IMR-90 (cell line): Measurements from ENCODE around the gene PCGF3. TPM values are rescaled to one million over a fixed set of nuclear protein-coding genes. Genes with fewer than 3 reads are reported as not detected.
A peak's percentile ranks its signal among the peaks of the same experiment; 100 is the strongest.

Source experiments
- ATAC-seq: fragments of 200-7000 bp; cut with Tn5 transposase; 2 replicates; pipeline ENCODE4 v1.9.1; 2020; ENCODE audit warnings: low read depth, mild to moderate bottlenecking, moderate library complexity
- BruUV-seq: library from RNA; stranded (reverse); fragments of 400-500 nt; replicated peaks from 2 replicates; lab custom pipeline; 2021; lab: Mats Ljungman, UMichigan
- CTCF ChIA-PET: fragments of 300-600 bp; formaldehyde crosslinking; extraction: SDS; loops from one replicate; lab custom pipeline; 2021; ENCODE audit warnings: antibody characterized with exemption; lab: Yijun Ruan, JAX
- POLR2A ChIA-PET: fragments of 300-600 bp; sonication (Branson Sonifier 250); formaldehyde crosslinking; loops from one replicate; lab custom pipeline; 2022; ENCODE audit warnings: antibody characterized with exemption; ENCODE audit not compliant: unreplicated experiment; lab: Charles Lee
- DNase-seq: peaks from one replicate; pipeline ENCODE4 v3.0.0; 2013
- H2AFZ ChIP-seq: replicated peaks from 2 replicates; pipeline ENCODE3; 2013; ENCODE audit warnings: low read length, mild to moderate bottlenecking; ENCODE audit not compliant: poor library complexity
- H2AK5ac ChIP-seq: 2 replicates; pipeline ENCODE4 v1.6.1; 2013; ENCODE audit warnings: low read depth, low read length, inconsistent platforms
- H2AK9ac ChIP-seq: replicated peaks from 2 replicates; pipeline ENCODE3; 2013; ENCODE audit warnings: mild to moderate bottlenecking, low read depth, low read length, moderate library complexity; ENCODE audit not compliant: poor library complexity
- H2BK120ac ChIP-seq: 2 replicates; pipeline ENCODE4 v1.6.1; 2013; ENCODE audit warnings: low read depth, low read length, inconsistent platforms
- H2BK15ac ChIP-seq: 3 replicates; pipeline ENCODE4 v1.6.1; 2013; ENCODE audit warnings: low read depth, low read length, inconsistent platforms
- H2BK20ac ChIP-seq: 2 replicates; pipeline ENCODE4 v1.6.1; 2013; ENCODE audit warnings: low read depth, mild to moderate bottlenecking, inconsistent platforms, low read length, moderate library complexity
- H2BK5ac ChIP-seq: 2 replicates; pipeline ENCODE4 v1.6.1; 2013; ENCODE audit warnings: mild to moderate bottlenecking, low read depth, low read length, inconsistent platforms; ENCODE audit not compliant: poor library complexity, severe bottlenecking
- H3K14ac ChIP-seq: replicated peaks from 2 replicates; pipeline ENCODE4 v1.6.1; 2013; ENCODE audit warnings: low read depth, low read length, inconsistent platforms
- H3K18ac ChIP-seq: 2 replicates; pipeline ENCODE4 v1.6.1; 2013; ENCODE audit warnings: low read depth, low read length, control low read depth
- H3K23ac ChIP-seq: 2 replicates; pipeline ENCODE4 v1.6.1; 2013; ENCODE audit warnings: low read depth, low read length, inconsistent platforms
- H3K27ac ChIP-seq: 2 replicates; pipeline ENCODE4 v1.5.1; 2013; ENCODE audit warnings: mild to moderate bottlenecking, control low read depth, low read length; ENCODE audit not compliant: insufficient read depth
- H3K27me3 ChIP-seq: 2 replicates; pipeline ENCODE4 v1.6.1; 2013; ENCODE audit warnings: low read length; ENCODE audit not compliant: control insufficient read depth, insufficient read depth
- H3K36me3 ChIP-seq: 2 replicates; pipeline ENCODE4 v1.6.1; 2013; ENCODE audit warnings: low read length, mixed read lengths; ENCODE audit not compliant: control insufficient read depth, insufficient read depth
- H3K4ac ChIP-seq: 2 replicates; pipeline ENCODE4 v1.6.1; 2013; ENCODE audit warnings: low read depth, low read length, inconsistent platforms
- H3K4me1 ChIP-seq: 2 replicates; pipeline ENCODE4 v1.6.1; 2013; ENCODE audit warnings: low read length, mixed read lengths; ENCODE audit not compliant: control insufficient read depth, insufficient read depth
- H3K4me2 ChIP-seq: 2 replicates; pipeline ENCODE4 v1.6.1; 2013; ENCODE audit warnings: low read depth, mild to moderate bottlenecking, control low read depth, low read length, moderate library complexity
- H3K4me3 ChIP-seq: 2 replicates; pipeline ENCODE4 v1.5.1; 2013; ENCODE audit warnings: low read depth, mild to moderate bottlenecking, control low read depth, low read length, moderate library complexity; ENCODE audit not compliant: insufficient read depth
- H3K56ac ChIP-seq: 2 replicates; pipeline ENCODE4 v1.6.1; 2013; ENCODE audit warnings: low read length, inconsistent platforms; ENCODE audit not compliant: insufficient read depth; ENCODE audit errors: extremely low read depth
- H3K79me1 ChIP-seq, 2 experiments: 2 replicates each; pipeline ENCODE4 v1.6.1; 2013; ENCODE audit warnings: low read length in 2 of 2, inconsistent platforms in 1 of 2, low read depth in 1 of 2
- H3K9ac ChIP-seq: 2 replicates; pipeline ENCODE4 v1.6.1; 2013; ENCODE audit warnings: low read depth, low read length, control low read depth
- H3K9me1 ChIP-seq: 2 replicates; pipeline ENCODE4 v1.6.1; 2013; ENCODE audit warnings: low read length, inconsistent platforms; ENCODE audit not compliant: insufficient read depth
- H3K9me3 ChIP-seq: 2 replicates; pipeline ENCODE4 v1.6.1; 2013; ENCODE audit warnings: low read length; ENCODE audit not compliant: control insufficient read depth, insufficient read depth
- H4K20me1 ChIP-seq: 2 replicates; pipeline ENCODE4 v1.6.1; 2013; ENCODE audit warnings: low read length, inconsistent platforms; ENCODE audit not compliant: insufficient read depth
- H4K5ac ChIP-seq: 2 replicates; pipeline ENCODE4 v1.6.1; 2013; ENCODE audit warnings: mild to moderate bottlenecking, low read depth, low read length, control low read depth
- H4K8ac ChIP-seq, 2 experiments: 2 replicates each; pipeline ENCODE4 v1.6.1; 2013; ENCODE audit warnings: low read depth in 2 of 2, low read length in 2 of 2, control low read depth in 1 of 2, inconsistent platforms in 1 of 2
- H4K91ac ChIP-seq: 2 replicates; pipeline ENCODE4 v1.6.1; 2013; ENCODE audit warnings: low read depth, low read length, inconsistent platforms; ENCODE audit not compliant: insufficient read depth
- FOS ChIP-seq: fragments of 150-350 bp; IDR thresholded peaks from 2 replicates; pipeline ENCODE4 v1.6.1; 2016; ENCODE audit warnings: low read depth, low read length
- SMC3 ChIP-seq: fragments of 150-350 bp; IDR thresholded peaks from 2 replicates; pipeline ENCODE4 v1.6.1; 2016; ENCODE audit warnings: low read depth, mild to moderate bottlenecking, antibody characterized with exemption, low read length, moderate library complexity
- WGBS, 2 experiments: methylation state at CpG; one replicate each; pipeline versions ENCODE4 v1.1.5 to v1.1.7; 2013; ENCODE audit warnings: missing lambda C conversion rate in 2 of 2; ENCODE audit not compliant: insufficient read length in 1 of 2; ENCODE audit errors: extremely low coverage in 2 of 2; 5-methylcytosine and 5-hydroxymethylcytosine counted together
- dilution Hi-C: fragments of 300-500 bp; cut with HindIII; formaldehyde crosslinking; loops from one replicate; pipeline ENCODE4 v1.14.3; 2018; ENCODE audit warnings: low sequenced_read_pairs; ENCODE audit not compliant: unreplicated experiment
- in situ Hi-C: fragments of 300-500 bp; cut with MboI; formaldehyde crosslinking; loops from 3 replicates; pipeline ENCODE4 v1.14.3; 2019; ENCODE audit warnings: low sequenced_read_pairs, inconsistent platforms, mixed read lengths
- intact Hi-C: fragments of 100-400 bp; cut with micrococcal nuclease; formaldehyde crosslinking; loops from 2 replicates; pipeline ENCODE4 v1.10.0; 2022
- polyA plus RNA-seq, 3 experiments: library from polyadenylated mRNA; depleted of rRNA; stranded (reverse); fragments of >200 nt; gene quantifications; 2 replicates each; pipeline ENCODE4 v1.2.3, GENCODE V29; 2012; ENCODE audit warnings: low replicate concordance in 1 of 3
- total RNA-seq: library from RNA; depleted of rRNA; stranded (reverse); fragments of >200 nt; gene quantifications from 2 replicates; pipeline ENCODE4 v1.2.3, GENCODE V29; 2012
- TF ChIP-seq, protein P1 (sequence below): fragments of 150-350 bp; IDR thresholded peaks from 2 replicates; pipeline ENCODE4 v1.6.1; 2016; ENCODE audit warnings: low read depth, mild to moderate bottlenecking, low read length, moderate library complexity, borderline replicate concordance

PCGF3 gene
- total and polyA plus RNA-seq, 2 of the 4 experiments (the other 2 are of a cell fraction) = 40.0 to 55.3 TPM

DNA sequence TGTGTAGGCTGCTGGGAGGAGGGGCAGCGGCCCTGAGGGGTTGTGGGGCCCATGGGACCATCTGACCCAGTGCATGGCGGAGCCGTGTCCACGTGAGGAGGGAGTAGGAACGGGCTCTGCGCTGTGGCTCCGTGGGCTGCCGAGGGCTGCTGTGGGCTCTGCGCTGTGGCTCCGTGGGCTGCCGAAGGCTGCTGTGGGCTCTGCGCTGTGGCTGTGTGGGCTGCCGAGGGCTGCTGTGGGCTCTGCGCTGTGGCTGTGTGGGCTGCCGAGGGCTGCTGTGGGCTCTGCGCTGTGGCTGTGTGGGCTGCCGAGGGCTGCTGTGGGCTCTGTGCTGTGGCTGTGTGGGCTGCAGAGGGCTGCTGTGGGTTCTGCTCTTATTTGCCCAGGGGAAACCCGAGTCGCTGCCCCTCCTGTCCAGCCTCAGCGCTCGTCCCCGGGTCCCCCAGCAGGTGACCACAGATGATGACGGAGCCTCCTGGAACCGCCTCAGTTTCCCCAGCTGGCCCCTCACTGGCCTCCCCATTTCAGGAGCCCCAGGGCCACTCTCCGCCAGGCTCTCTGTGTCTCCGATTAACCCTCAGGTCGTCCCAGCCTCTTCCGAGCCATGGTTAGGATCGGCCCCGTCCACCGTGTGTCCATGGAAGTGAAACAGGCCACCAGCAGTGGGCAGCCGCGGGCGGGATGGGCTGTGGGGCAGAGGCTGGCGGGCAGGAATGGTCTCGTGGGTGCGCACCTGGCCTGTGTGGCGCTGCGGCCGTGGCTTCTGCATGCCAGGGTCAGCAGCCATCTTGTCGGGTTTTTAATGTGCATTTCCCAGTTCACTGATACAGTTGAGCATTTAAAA is 20.0 kb downstream of the PCGF3 start:
- no peak for DNase-seq
- H4K91ac ChIP-seq = no peak overlapping the region
- no peaks in the 10 kb centered on the region for H3K9me3 ChIP-seq
- WGBS, 2 experiments = 95% methylated on average over 16 of the region's 41 CpGs; no CpG with 5 or more reads in 1 of the 2 experiments
- no TSS peak for BruUV-seq
- H3K36me3 ChIP-seq = peaks cover 19% of the 10 kb centered on the region
- CTCF ChIA-PET = no interaction called here
- H3K79me1 ChIP-seq = peaks cover 13 to 63% of the 10 kb centered on the region in 2 experiments
- no peak overlapping the region for H3K4me2 ChIP-seq
- H2BK20ac ChIP-seq = no peak overlapping the region
- peaks cover 15% of the 10 kb centered on the region for H3K4me1 ChIP-seq
- H3K23ac ChIP-seq = peak overlapping the region; percentile 20; the same call in 1 of the 2 replicates
- no peaks in the 10 kb centered on the region for H3K27me3 ChIP-seq
- in situ Hi-C loops = no loop called here
- H4K5ac ChIP-seq = no peak overlapping the region
- peaks cover 85% of the 10 kb centered on the region for H4K20me1 ChIP-seq
- no peak overlapping the region for H2AFZ ChIP-seq
- POLR2A ChIA-PET = no interaction called here
- peaks cover 12% of the 10 kb centered on the region for H3K9me1 ChIP-seq
- peak overlapping the region; percentile 19; the same call in 1 of the 2 replicates for H3K27ac ChIP-seq
- H2AK5ac ChIP-seq = no peak overlapping the region
- no peak overlapping the region for H3K9ac ChIP-seq
- no peak overlapping the region for H4K8ac ChIP-seq
- intact Hi-C loops = no loop called here
- no peak overlapping the region for H3K14ac ChIP-seq
- H3K4ac ChIP-seq = 0 out of 2 replicates have a peak overlapping the region, but pooled peaks have one; percentile 32
- TF ChIP-seq SMC3 = no peak
- TF ChIP-seq, protein P1, sequence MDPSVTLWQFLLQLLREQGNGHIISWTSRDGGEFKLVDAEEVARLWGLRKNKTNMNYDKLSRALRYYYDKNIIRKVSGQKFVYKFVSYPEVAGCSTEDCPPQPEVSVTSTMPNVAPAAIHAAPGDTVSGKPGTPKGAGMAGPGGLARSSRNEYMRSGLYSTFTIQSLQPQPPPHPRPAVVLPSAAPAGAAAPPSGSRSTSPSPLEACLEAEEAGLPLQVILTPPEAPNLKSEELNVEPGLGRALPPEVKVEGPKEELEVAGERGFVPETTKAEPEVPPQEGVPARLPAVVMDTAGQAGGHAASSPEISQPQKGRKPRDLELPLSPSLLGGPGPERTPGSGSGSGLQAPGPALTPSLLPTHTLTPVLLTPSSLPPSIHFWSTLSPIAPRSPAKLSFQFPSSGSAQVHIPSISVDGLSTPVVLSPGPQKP = no peak
- no peak for TF ChIP-seq FOS
- H2BK5ac ChIP-seq = no peak overlapping the region
- H2BK15ac ChIP-seq = no peak overlapping the region
- peak overlapping the region; percentile 6 for H2AK9ac ChIP-seq
- peak overlapping the region; percentile 16; the same call in 1 of the 2 replicates for H2BK120ac ChIP-seq
- dilution Hi-C loops = no loop called here
- H3K4me3 ChIP-seq = no peak overlapping the region
- H3K56ac ChIP-seq = no peak overlapping the region
- ATAC-seq = no peak
- H3K18ac ChIP-seq = no peak overlapping the region
